Mesothelial cell of epicardium (in vitro differentiated cells): Measurements from ENCODE around the gene HAO1. TPM values are rescaled to one million over a fixed set of nuclear protein-coding genes. Genes with fewer than 3 reads are reported as not detected.
"Not testable (repeated sequence)": the region's sequence is repeated elsewhere in the genome, so short reads cannot be mapped to it uniquely, and the experiment has no call there.

Source experiments
- DNase-seq, 2 experiments: peaks; one replicate each; pipeline ENCODE4 v3.0.0; 2021; ENCODE audit warnings: low spot score in 2 of 2; ENCODE audit not compliant: unreplicated experiment in 2 of 2
- H3K27ac Mint-ChIP-seq: 2 replicates; pipeline ENCODE4 v1.8.0; 2021; ENCODE audit warnings: mixed read lengths
- H3K27me3 Mint-ChIP-seq: 2 replicates; pipeline ENCODE4 v1.8.0; 2021; ENCODE audit warnings: low read depth, mixed read lengths
- H3K36me3 Mint-ChIP-seq: 2 replicates; pipeline ENCODE4 v1.8.0; 2021; ENCODE audit warnings: mixed read lengths
- H3K4me1 Mint-ChIP-seq: 2 replicates; pipeline ENCODE4 v1.8.0; 2021; ENCODE audit warnings: mixed read lengths
- H3K4me3 Mint-ChIP-seq: 2 replicates; pipeline ENCODE4 v1.8.0; 2021; ENCODE audit warnings: mild to moderate bottlenecking, moderate library complexity, mixed read lengths
- H3K9me3 Mint-ChIP-seq: 2 replicates; pipeline ENCODE4 v1.8.0; 2021; ENCODE audit warnings: mixed read lengths
- total RNA-seq: library from RNA; stranded (reverse); gene quantifications from 3 replicates; pipeline ENCODE4 v1.2.1, GENCODE V29; 2021
- TF ChIP-seq, protein P1 (sequence below): fragments of 200-600 bp; sonication (generic); IDR thresholded peaks from one replicate; pipeline ENCODE4 v1.5.0; 2021; ENCODE audit warnings: antibody characterized with exemption; ENCODE audit not compliant: unreplicated experiment

Gene HAO1
- total RNA-seq, 1 donor from 2014 or later = not detected

GRCh38 chr20:7849675-7850074, 90.6 kb downstream of the HAO1 start:
- H3K4me1 Mint-ChIP-seq = peaks cover 5% of the 10 kb centered on the region

GRCh38 chr20:7848351-7848750, 91.9 kb downstream of the HAO1 start:
- H3K27ac Mint-ChIP-seq = no peak overlapping the region
- peaks cover 5% of the 10 kb centered on the region for H3K4me1 Mint-ChIP-seq
- DNase-seq = no peak
- H3K9me3 Mint-ChIP-seq = no peaks in the 10 kb centered on the region
- H3K4me3 Mint-ChIP-seq = no peak overlapping the region
- H3K27me3 Mint-ChIP-seq = no peaks in the 10 kb centered on the region
- TF ChIP-seq, protein P1, sequence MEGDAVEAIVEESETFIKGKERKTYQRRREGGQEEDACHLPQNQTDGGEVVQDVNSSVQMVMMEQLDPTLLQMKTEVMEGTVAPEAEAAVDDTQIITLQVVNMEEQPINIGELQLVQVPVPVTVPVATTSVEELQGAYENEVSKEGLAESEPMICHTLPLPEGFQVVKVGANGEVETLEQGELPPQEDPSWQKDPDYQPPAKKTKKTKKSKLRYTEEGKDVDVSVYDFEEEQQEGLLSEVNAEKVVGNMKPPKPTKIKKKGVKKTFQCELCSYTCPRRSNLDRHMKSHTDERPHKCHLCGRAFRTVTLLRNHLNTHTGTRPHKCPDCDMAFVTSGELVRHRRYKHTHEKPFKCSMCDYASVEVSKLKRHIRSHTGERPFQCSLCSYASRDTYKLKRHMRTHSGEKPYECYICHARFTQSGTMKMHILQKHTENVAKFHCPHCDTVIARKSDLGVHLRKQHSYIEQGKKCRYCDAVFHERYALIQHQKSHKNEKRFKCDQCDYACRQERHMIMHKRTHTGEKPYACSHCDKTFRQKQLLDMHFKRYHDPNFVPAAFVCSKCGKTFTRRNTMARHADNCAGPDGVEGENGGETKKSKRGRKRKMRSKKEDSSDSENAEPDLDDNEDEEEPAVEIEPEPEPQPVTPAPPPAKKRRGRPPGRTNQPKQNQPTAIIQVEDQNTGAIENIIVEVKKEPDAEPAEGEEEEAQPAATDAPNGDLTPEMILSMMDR = no peak
- no peaks in the 10 kb centered on the region for H3K36me3 Mint-ChIP-seq

More at GRCh38 chr20:7849675-7850074, 90.6 kb downstream of the HAO1 start:
- H3K4me3 Mint-ChIP-seq = no peak overlapping the region
- H3K27ac Mint-ChIP-seq = no peak overlapping the region
- DNase-seq = no peak
- TF ChIP-seq, protein P1 = no peak
- no peaks in the 10 kb centered on the region for H3K27me3 Mint-ChIP-seq
- no peaks in the 10 kb centered on the region for H3K36me3 Mint-ChIP-seq
- no peaks in the 10 kb centered on the region for H3K9me3 Mint-ChIP-seq

DNA sequence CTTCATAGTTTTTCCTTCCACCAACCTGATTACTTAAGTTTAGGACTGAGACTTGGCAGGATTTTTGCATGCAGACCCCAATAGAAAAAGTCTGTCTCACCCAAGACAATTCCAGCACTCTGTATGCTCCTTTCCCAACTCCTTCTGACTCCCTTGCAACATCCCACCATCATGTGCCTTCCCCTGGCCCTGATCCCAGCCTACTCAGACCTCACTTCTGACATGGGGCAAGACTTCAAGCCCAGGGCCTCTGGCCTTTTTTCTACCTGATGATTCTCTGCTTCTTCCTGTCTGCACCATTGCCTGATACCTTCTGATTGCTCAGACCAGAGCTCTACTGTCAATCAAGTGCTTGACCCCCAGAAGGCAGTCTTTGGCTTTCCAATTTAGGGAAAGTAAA, 96.6 kb downstream of the HAO1 start:
- H3K27ac Mint-ChIP-seq = no peak overlapping the region
- no peak for DNase-seq
- TF ChIP-seq, protein P1 = no peak
- no peaks in the 10 kb centered on the region for H3K9me3 Mint-ChIP-seq
- H3K4me1 Mint-ChIP-seq = peaks cover 9% of the 10 kb centered on the region
- no peaks in the 10 kb centered on the region for H3K27me3 Mint-ChIP-seq
- H3K4me3 Mint-ChIP-seq = no peak overlapping the region
- H3K36me3 Mint-ChIP-seq = no peaks in the 10 kb centered on the region

DNA sequence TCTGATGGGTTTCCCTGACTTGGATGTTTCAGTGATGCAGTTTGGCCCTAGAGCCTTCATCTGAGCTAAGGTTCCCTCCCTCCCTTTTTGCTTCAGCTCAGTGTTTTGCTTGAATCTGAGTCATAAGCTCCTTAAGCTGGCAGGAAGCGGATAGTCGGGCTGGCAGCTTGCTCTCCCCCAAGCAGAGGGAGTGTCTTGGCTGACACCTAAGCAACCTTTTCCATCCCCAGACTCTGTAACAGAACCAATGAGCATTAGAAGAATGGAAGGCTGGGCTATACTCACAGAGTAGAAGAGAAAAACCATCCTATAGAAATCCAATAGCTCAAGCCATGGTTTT, 98.3 kb downstream of the HAO1 start:
- TF ChIP-seq, protein P1 = no peak
- no peak for DNase-seq
- H3K4me1 Mint-ChIP-seq = peaks cover 9% of the 10 kb centered on the region

DNA sequence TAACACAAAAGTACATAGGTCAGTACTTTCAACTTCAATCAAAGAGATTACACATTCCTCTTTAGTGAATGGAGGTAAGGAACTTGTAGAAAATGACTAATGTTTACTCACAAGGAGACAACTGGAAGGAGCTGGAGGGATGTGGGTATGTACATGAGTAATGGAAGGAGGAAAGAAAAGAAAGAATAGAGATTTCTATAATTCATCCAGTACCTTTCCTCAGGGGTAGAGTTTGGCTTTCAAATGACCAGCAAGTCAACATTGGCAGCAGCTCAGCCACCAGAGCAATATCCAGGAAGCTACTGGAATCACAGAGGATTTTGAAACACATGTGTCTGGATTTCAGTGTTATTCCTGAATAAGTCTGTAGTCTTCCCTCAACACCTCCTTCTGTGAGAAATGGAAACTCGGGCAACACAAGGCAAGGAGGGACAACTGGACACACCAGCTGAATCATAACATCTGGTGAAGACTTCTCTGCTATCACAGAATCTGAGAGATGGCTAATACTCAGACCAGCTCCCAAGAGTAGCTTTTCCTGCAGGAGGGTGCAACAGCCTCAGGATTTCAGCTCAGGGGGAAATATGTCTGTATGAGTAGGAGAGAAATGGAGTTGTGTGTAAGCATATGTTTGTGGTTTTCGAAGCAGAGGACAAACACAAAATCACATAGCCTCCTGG, 98.8 kb downstream of the HAO1 start:
- peaks cover 9% of the 10 kb centered on the region for H3K4me1 Mint-ChIP-seq
- H3K27me3 Mint-ChIP-seq = no peaks in the 10 kb centered on the region
- DNase-seq = no peak
- no peak overlapping the region for H3K27ac Mint-ChIP-seq
- H3K4me3 Mint-ChIP-seq = no peak overlapping the region
- H3K9me3 Mint-ChIP-seq = no peaks in the 10 kb centered on the region
- TF ChIP-seq, protein P1 = no peak
- no peaks in the 10 kb centered on the region for H3K36me3 Mint-ChIP-seq

More for the DNA sequence above, 98.3 kb downstream of the HAO1 start:
- Mint-ChIP-seq H3K36me3 (no peaks in the 10 kb centered on the region), H3K4me3 (no peak overlapping the region), H3K27me3 (no peaks in the 10 kb centered on the region), H3K27ac (no peak overlapping the region), H3K9me3 (no peaks in the 10 kb centered on the region)

- peaks cover 5% of the 10 kb centered on the region for H3K4me1 Mint-ChIP-seq
- H3K27ac Mint-ChIP-seq = no peak overlapping the region
- TF ChIP-seq, protein P1 = no peak
- H3K36me3 Mint-ChIP-seq = no peaks in the 10 kb centered on the region
- H3K4me3 Mint-ChIP-seq = no peak overlapping the region
- peaks cover 15% of the 10 kb centered on the region for H3K9me3 Mint-ChIP-seq
- H3K27me3 Mint-ChIP-seq = no peaks in the 10 kb centered on the region
- no peak for DNase-seq
These were observed 104.2 kb downstream of the HAO1 start for GRCh38 chr20:7836076-7836475.

DNA sequence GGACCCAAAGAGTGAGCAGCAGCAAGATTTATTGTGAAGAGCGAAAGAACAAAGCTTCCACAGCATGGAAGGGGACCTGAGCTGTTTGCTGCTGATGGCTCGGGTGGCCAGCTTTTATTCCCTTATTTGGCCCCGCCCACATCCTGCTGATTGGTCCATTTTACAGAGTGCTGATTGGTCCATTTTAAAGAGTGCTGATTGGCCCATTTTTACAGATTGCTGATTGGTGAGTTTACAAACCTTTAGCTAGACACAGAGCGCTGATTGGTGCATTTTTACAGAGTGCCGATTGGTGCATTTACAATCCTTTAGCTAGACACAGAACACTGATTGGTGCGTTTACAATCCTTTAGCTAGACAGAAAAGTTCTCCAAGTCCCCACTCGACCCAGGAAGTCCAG, 105.8 kb downstream of the HAO1 start:
- not testable (repeated sequence) for H3K4me1 Mint-ChIP-seq, H3K27ac Mint-ChIP-seq, H3K36me3 Mint-ChIP-seq, H3K4me3 Mint-ChIP-seq, H3K27me3 Mint-ChIP-seq, DNase-seq
- H3K9me3 Mint-ChIP-seq = peaks cover 15% of the 10 kb centered on the region
